H9 (cell line): ENCODE data around the gene WDHD1. TPM values are rescaled to one million over a fixed set of nuclear protein-coding genes. Genes with fewer than 3 reads are reported as not detected.

ENCODE experiments used
- DNase-seq: peaks from one replicate; pipeline ENCODE4 v3.0.0-alpha.2; 2017
- H2AFZ ChIP-seq: one replicate; pipeline ENCODE4 v1.6.1; 2013; ENCODE audit warnings: mild to moderate bottlenecking, low read length, control low read depth, moderate library complexity
- H2AK5ac ChIP-seq: 2 replicates; pipeline ENCODE4 v1.6.1; 2013; ENCODE audit warnings: low read length, control low read depth, mixed read lengths; ENCODE audit not compliant: insufficient read length
- H2BK120ac ChIP-seq: one replicate; pipeline ENCODE4 v1.6.1; 2013; ENCODE audit warnings: low read depth, mild to moderate bottlenecking, low read length, control low read depth, inconsistent platforms; ENCODE audit not compliant: poor library complexity, severe bottlenecking
- H2BK12ac ChIP-seq: 2 replicates; pipeline ENCODE4 v1.6.1; 2013; ENCODE audit warnings: low read length, control low read depth, mixed read lengths, low read depth; ENCODE audit not compliant: insufficient read length
- H2BK15ac ChIP-seq: 2 replicates; pipeline ENCODE4 v1.6.1; 2013; ENCODE audit warnings: low read depth, low read length, control low read depth
- H2BK20ac ChIP-seq: one replicate; pipeline ENCODE4 v1.6.1; 2013; ENCODE audit warnings: low read depth, mild to moderate bottlenecking, low read length, control low read depth, inconsistent platforms; ENCODE audit not compliant: poor library complexity, severe bottlenecking
- H2BK5ac ChIP-seq: 2 replicates; pipeline ENCODE4 v1.6.1; 2013; ENCODE audit warnings: low read length, control low read depth, mixed read lengths; ENCODE audit not compliant: insufficient read length
- H3K14ac ChIP-seq: 2 replicates; pipeline ENCODE4 v1.6.1; 2013; ENCODE audit warnings: low read length, control low read depth; ENCODE audit not compliant: insufficient read depth
- H3K18ac ChIP-seq: 2 replicates; pipeline ENCODE4 v1.6.1; 2013; ENCODE audit warnings: low read depth, mild to moderate bottlenecking, mixed read lengths, low read length, control low read depth; ENCODE audit not compliant: insufficient read length
- H3K23ac ChIP-seq: 2 replicates; pipeline ENCODE4 v1.6.1; 2013; ENCODE audit warnings: low read length, control low read depth, mixed read lengths, low read depth; ENCODE audit not compliant: insufficient read length
- H3K23me2 ChIP-seq: 2 replicates; pipeline ENCODE4 v1.6.1; 2013; ENCODE audit warnings: low read depth, mild to moderate bottlenecking, mixed read lengths, low read length, control low read depth; ENCODE audit not compliant: insufficient read length, poor library complexity, severe bottlenecking
- H3K27ac ChIP-seq: 2 replicates; pipeline ENCODE4 v1.5.1; 2013; ENCODE audit warnings: low read length, control low read depth, mixed read lengths, low read depth; ENCODE audit not compliant: insufficient read length
- H3K27me3 ChIP-seq: 2 replicates; pipeline ENCODE4 v1.6.1; 2013; ENCODE audit warnings: low read length, control low read depth, inconsistent platforms; ENCODE audit not compliant: insufficient read depth
- H3K4ac ChIP-seq: 2 replicates; pipeline ENCODE4 v1.6.1; 2013; ENCODE audit warnings: low read depth, mild to moderate bottlenecking, control low read depth, inconsistent platforms, low read length, moderate library complexity
- H3K4me1 ChIP-seq: 2 replicates; pipeline ENCODE4 v1.6.1; 2013; ENCODE audit warnings: low read length, control low read depth, inconsistent platforms; ENCODE audit not compliant: insufficient read depth
- H3K4me2 ChIP-seq: 2 replicates; pipeline ENCODE4 v1.6.1; 2013; ENCODE audit warnings: low read length, control low read depth, mixed read lengths; ENCODE audit not compliant: insufficient read length, insufficient read depth
- H3K56ac ChIP-seq: 2 replicates; pipeline ENCODE4 v1.6.1; 2013; ENCODE audit warnings: low read depth, mild to moderate bottlenecking, mixed read lengths, low read length, control low read depth; ENCODE audit not compliant: insufficient read length
- H3K79me1 ChIP-seq: 2 replicates; pipeline ENCODE4 v1.6.1; 2013; ENCODE audit warnings: low read depth, mild to moderate bottlenecking, moderate library complexity, low read length, control low read depth, inconsistent platforms; ENCODE audit not compliant: insufficient read depth, poor library complexity, severe bottlenecking
- H3K79me2 ChIP-seq: 2 replicates; pipeline ENCODE4 v1.6.1; 2013; ENCODE audit warnings: low read length, control low read depth, inconsistent platforms; ENCODE audit not compliant: insufficient read depth
- H3K9ac ChIP-seq: 2 replicates; pipeline ENCODE4 v1.6.1; 2013; ENCODE audit warnings: low read length, control low read depth, mixed read lengths; ENCODE audit not compliant: insufficient read length; ENCODE audit errors: extremely low read depth
- H3K9me3 ChIP-seq: one replicate; pipeline ENCODE4 v1.6.1; 2013; ENCODE audit warnings: low read depth, low read length, inconsistent platforms; ENCODE audit not compliant: control insufficient read depth
- H3T11ph ChIP-seq: one replicate; pipeline ENCODE4 v1.6.1; 2013; ENCODE audit warnings: mild to moderate bottlenecking, low read length, control low read depth, inconsistent platforms
- H4K20me1 ChIP-seq: one replicate; pipeline ENCODE4 v1.6.1; 2013; ENCODE audit not compliant: control insufficient read depth, insufficient read length, insufficient read depth
- H4K5ac ChIP-seq: 2 replicates; pipeline ENCODE4 v1.6.1; 2013; ENCODE audit warnings: low read depth, mild to moderate bottlenecking, mixed read lengths, low read length, control low read depth; ENCODE audit not compliant: insufficient read length
- H4K8ac ChIP-seq: replicated peaks from 2 replicates; pipeline ENCODE4 v1.6.1; 2013; ENCODE audit warnings: low read length, control low read depth, mixed read lengths, low read depth; ENCODE audit not compliant: insufficient read length
- H4K91ac ChIP-seq: 2 replicates; pipeline ENCODE4 v1.6.1; 2013; ENCODE audit warnings: low read depth, mild to moderate bottlenecking, moderate library complexity, mixed read lengths, low read length, control low read depth; ENCODE audit not compliant: insufficient read length
- H3K27ac Mint-ChIP-seq, 3 experiments: 2 replicates in 2 of 3; 3 replicates in 1 of 3; pipeline ENCODE4 v1.8.0; 2020 to 2021; ENCODE audit warnings: mixed read lengths in 3 of 3, mild to moderate bottlenecking in 1 of 3, moderate library complexity in 1 of 3
- H3K27me3 Mint-ChIP-seq: 2 replicates; pipeline ENCODE4 v1.8.0; 2021; ENCODE audit warnings: low read depth, mild to moderate bottlenecking, moderate library complexity, mixed read lengths
- H3K36me3 Mint-ChIP-seq, 3 experiments: 2 replicates in 2 of 3; 3 replicates in 1 of 3; pipeline ENCODE4 v1.8.0; 2020 to 2021; ENCODE audit warnings: low read depth in 3 of 3, mixed read lengths in 3 of 3; ENCODE audit not compliant: insufficient read depth in 1 of 3
- H3K4me1 Mint-ChIP-seq, 2 experiments: 2 replicates each; pipeline ENCODE4 v1.8.0; 2020; ENCODE audit warnings: mixed read lengths in 2 of 2
- H3K4me3 Mint-ChIP-seq, 2 experiments: 2 replicates in 1 of 2; 3 replicates in 1 of 2; pipeline ENCODE4 v1.8.0; 2020 to 2021; ENCODE audit warnings: mild to moderate bottlenecking in 2 of 2, mixed read lengths in 2 of 2, moderate library complexity in 1 of 2
- H3K9me3 Mint-ChIP-seq, 2 experiments: 2 replicates in 1 of 2; 3 replicates in 1 of 2; pipeline ENCODE4 v1.8.0; 2020; ENCODE audit warnings: mild to moderate bottlenecking in 2 of 2, mixed read lengths in 2 of 2, moderate library complexity in 1 of 2
- WGBS: extraction: QIAGEN DNeasy Blood & Tissue Kit; methylation state at CpG from one replicate; pipeline ENCODE4 v1.1.7; 2013; ENCODE audit warnings: missing lambda C conversion rate, low lambda C conversion rate, mixed read lengths; ENCODE audit not compliant: insufficient read length; ENCODE audit errors: extremely low coverage; 5-methylcytosine and 5-hydroxymethylcytosine counted together
- total RNA-seq: library from RNA; stranded (reverse); gene quantifications from 2 replicates; pipeline ENCODE4 v1.2.1, GENCODE V29; 2021
- TF ChIP-seq, protein P1 (sequence below): fragments of 200-600 bp; sonication (generic); conservative IDR thresholded peaks from 3 replicates; pipeline ENCODE4 v1.8.0; 2021; ENCODE audit warnings: antibody characterized with exemption, mild to moderate bottlenecking

The WDHD1 gene
- total RNA-seq, 1 experiment from 2014 or later = 93.7 TPM

DNA sequence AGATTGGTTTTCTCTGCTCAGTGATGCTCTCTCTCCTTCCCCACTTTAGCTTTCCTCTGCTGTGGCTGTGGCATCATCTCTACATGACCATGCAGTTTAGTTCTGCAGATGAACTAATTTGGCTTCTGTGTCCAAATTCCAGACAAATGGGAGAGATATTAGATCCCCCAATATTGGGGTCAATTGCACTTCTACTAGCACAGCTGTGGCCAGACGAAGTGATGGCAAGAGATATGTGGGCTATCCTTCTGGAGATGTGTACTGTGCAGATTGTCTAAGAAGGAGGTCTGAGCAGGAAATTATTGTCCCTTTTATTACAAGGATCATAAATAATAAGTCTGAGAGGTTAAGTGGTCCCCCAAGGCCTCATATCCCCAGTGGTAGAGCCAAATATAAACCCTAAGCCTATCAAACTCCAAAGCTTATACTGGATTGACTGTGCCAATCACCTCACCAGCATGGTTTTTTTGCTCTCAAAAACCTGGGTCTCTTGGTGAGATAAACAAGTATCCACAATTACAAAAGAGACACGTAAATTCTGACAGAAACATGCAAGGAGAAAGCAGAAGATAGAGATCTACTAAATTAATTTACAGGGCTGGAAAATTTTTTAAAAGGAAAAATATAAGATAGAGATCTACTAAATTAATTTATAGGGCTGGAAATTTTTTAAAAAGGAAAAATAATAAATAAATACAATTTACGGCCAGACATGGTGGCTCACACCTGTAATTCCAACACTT lies 95.1 kb downstream of the WDHD1 start:
- no peak for DNase-seq
- Mint-ChIP-seq H3K27ac (no peak overlapping the region), H3K4me3 (no peak overlapping the region), H3K4me1 (no peaks in the 10 kb centered on the region), H3K9me3 (no peaks in the 10 kb centered on the region; a peak in 1 of 5 replicates), H3K27me3 (no peaks in the 10 kb centered on the region), H3K36me3 (peaks cover 0 to 6% (median under 1%) of the 10 kb centered on the region in 3 experiments; a peak in 2 of 7 replicates)
- Histone ChIP-seq H3K27ac (no peak overlapping the region), H2BK120ac (no peak overlapping the region), H3T11ph (no peak overlapping the region), H2BK15ac (no peak overlapping the region), H2BK20ac (no peak overlapping the region), H2BK12ac (no peak overlapping the region), H4K8ac (no peak overlapping the region), H2AFZ (no peak overlapping the region), H3K4ac (no peak overlapping the region), H4K91ac (no peak overlapping the region), H3K56ac (no peak overlapping the region), H3K14ac (no peak overlapping the region), H2BK5ac (no peak overlapping the region), H3K18ac (no peak overlapping the region), H3K4me2 (no peak overlapping the region), H3K23me2 (no peaks in the 10 kb centered on the region), H3K27me3 (no peaks in the 10 kb centered on the region), H3K4me1 (no peaks in the 10 kb centered on the region; the same call in 1 of the 2 replicates), H3K9me3 (no peaks in the 10 kb centered on the region), H4K5ac (no peak overlapping the region), H3K23ac (no peak overlapping the region), H4K20me1 (no peaks in the 10 kb centered on the region), H3K9ac (no peak overlapping the region), H2AK5ac (no peak overlapping the region), H3K79me2 (no peaks in the 10 kb centered on the region), H3K79me1 (no peaks in the 10 kb centered on the region)
- no CpG with 5 or more reads among the region's 3 CpGs for WGBS
- TF ChIP-seq, protein P1, sequence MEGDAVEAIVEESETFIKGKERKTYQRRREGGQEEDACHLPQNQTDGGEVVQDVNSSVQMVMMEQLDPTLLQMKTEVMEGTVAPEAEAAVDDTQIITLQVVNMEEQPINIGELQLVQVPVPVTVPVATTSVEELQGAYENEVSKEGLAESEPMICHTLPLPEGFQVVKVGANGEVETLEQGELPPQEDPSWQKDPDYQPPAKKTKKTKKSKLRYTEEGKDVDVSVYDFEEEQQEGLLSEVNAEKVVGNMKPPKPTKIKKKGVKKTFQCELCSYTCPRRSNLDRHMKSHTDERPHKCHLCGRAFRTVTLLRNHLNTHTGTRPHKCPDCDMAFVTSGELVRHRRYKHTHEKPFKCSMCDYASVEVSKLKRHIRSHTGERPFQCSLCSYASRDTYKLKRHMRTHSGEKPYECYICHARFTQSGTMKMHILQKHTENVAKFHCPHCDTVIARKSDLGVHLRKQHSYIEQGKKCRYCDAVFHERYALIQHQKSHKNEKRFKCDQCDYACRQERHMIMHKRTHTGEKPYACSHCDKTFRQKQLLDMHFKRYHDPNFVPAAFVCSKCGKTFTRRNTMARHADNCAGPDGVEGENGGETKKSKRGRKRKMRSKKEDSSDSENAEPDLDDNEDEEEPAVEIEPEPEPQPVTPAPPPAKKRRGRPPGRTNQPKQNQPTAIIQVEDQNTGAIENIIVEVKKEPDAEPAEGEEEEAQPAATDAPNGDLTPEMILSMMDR = no peak
